Esophagus (tissue), 2 donors: Measurements from ENCODE around the gene SLC4A3. TPM values are rescaled to one million over a fixed set of nuclear protein-coding genes. Genes with fewer than 3 reads are reported as not detected.

Source experiments
- H3K27ac ChIP-seq, 2 donors: one replicate each; pipeline ENCODE4 v1.5.1; 2013; ENCODE audit warnings: low read depth in 2 of 2, mild to moderate bottlenecking in 2 of 2, inconsistent platforms in 1 of 2, low read length in 1 of 2, moderate library complexity in 1 of 2
- H3K27me3 ChIP-seq, 2 donors: one replicate each; pipeline ENCODE4 v1.6.1; 2013; ENCODE audit warnings: low read length in 2 of 2, control low read depth in 1 of 2, mild to moderate bottlenecking in 1 of 2; ENCODE audit not compliant: insufficient read depth in 2 of 2, control insufficient read depth in 1 of 2
- H3K36me3 ChIP-seq, 2 donors: one replicate each; pipeline ENCODE4 v1.6.1; 2013; ENCODE audit warnings: low read length in 1 of 2; ENCODE audit not compliant: control insufficient read depth in 2 of 2, insufficient read depth in 2 of 2
- H3K4me1 ChIP-seq, 2 donors: one replicate each; pipeline ENCODE4 v1.6.1; 2013; ENCODE audit warnings: low read length in 1 of 2; ENCODE audit not compliant: control insufficient read depth in 2 of 2, insufficient read depth in 2 of 2
- H3K4me3 ChIP-seq, 2 donors: one replicate each; pipeline ENCODE4 v1.5.1; 2013; ENCODE audit warnings: low read length in 2 of 2, mild to moderate bottlenecking in 2 of 2, low read depth in 1 of 2, moderate library complexity in 1 of 2
- H3K9me3 ChIP-seq, 2 donors: one replicate each; pipeline ENCODE4 v1.6.1; 2013; ENCODE audit warnings: mild to moderate bottlenecking in 2 of 2, low read depth in 1 of 2, low read length in 1 of 2, moderate library complexity in 1 of 2; ENCODE audit not compliant: control insufficient read depth in 2 of 2, insufficient read depth in 1 of 2
- WGBS, 2 donors: extraction: QIAGEN DNeasy Blood & Tissue Kit; methylation state at CpG; one replicate each; pipeline ENCODE4 v1.1.7; 2013; 5-methylcytosine and 5-hydroxymethylcytosine counted together
- polyA plus RNA-seq, 2 donors: library from polyadenylated mRNA; stranded (reverse); fragments of 200-250 nt; gene quantifications; one replicate each; pipeline ENCODE4 v1.2.3, GENCODE V29; 2013
- donor health status: healthy with polysubstance abuse.
- donor health status: Bipolar disorder and iron deficiency.

Gene SLC4A3
- polyA plus RNA-seq, 2 donors = 2.0 to 2.5 TPM

DNA sequence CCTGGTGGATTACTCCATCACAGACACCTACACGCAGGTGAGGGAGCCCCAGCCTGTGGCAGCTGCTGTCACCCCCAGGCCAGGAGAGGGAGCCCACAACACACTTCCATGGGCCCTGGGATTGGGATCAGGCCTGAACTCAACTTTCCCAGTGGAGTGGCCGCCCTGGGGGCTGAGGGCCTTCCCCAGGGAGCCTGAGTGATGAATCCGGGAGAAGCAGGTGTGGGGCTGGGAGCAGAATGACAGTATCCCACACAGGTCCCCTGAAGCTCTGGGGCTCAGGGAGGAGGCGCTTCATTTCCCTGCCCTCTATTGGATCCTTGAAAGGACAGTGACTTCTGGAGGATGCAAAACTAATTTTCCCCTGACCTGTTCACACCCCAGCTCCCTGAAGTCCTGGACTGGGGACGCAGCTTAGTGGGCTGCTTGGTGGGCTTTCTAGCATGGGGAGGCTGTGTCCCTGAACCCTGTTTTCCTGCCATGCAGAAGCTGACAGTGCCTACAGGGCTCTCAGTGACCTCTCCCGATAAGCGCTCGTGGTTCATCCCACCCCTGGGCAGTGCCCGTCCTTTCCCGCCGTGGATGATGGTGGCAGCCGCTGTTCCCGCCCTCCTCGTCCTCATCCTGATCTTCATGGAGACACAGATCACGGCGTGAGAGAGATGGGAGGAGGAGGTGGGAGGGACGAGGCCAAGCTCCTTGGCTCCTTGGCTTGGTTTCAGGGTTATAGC is 11.0 kb downstream of the SLC4A3 start:
- Histone ChIP-seq H3K9me3 (peaks cover 0 to 2% of the 10 kb centered on the region in 2 donors), H3K27ac (no peak overlapping the region), H3K4me1 (no peaks in the 10 kb centered on the region), H3K4me3 (no peak overlapping the region), H3K27me3 (no peaks in the 10 kb centered on the region), H3K36me3 (no peaks in the 10 kb centered on the region)
- WGBS, 2 donors = 83 to 90% methylated on average over 17 of the region's 17 CpGs

DNA sequence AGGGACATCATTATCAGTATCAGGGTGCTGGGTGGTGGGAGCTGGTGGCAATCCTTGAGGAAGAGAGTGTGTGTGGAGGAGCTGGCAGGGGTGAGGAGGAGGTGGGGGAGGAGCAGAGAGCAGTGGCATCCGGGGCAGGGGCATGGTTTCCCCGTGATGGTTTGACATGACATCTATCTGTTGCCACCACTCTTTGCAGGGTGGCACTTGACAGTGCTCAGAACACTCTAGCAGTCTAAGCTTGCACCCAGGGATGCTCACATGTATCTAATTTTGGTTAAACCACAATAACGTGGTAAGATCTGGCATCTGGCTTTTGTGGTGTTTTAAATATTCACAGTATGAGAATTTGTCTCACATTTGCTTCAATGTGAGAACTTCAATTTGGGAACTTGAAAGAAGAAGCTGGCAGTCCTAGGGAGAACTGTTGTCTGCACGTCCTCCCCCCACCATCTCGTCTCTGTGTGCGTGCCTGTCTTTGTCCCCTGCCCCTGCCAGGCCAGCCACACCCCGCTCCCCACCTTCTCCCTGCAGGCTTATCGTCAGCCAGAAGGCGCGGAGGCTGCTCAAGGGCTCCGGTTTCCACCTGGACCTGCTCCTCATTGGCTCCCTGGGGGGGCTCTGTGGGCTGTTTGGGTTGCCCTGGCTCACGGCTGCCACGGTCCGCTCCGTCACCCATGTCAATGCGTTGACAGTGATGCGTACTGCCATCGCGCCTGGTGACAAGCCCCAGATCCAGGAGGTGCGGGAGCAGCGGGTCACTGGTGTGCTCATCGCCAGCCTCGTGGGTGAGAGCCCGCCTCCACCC is 11.7 kb downstream of the SLC4A3 start:
- Histone ChIP-seq H3K4me3 (no peak overlapping the region), H3K27ac (no peak overlapping the region), H3K4me1 (no peaks in the 10 kb centered on the region), H3K36me3 (no peaks in the 10 kb centered on the region), H3K27me3 (no peaks in the 10 kb centered on the region), H3K9me3 (peaks cover 0 to 2% of the 10 kb centered on the region in 2 donors)
- WGBS, 2 donors = 73 to 77% methylated on average over 23 to 24 of the region's 24 CpGs

DNA sequence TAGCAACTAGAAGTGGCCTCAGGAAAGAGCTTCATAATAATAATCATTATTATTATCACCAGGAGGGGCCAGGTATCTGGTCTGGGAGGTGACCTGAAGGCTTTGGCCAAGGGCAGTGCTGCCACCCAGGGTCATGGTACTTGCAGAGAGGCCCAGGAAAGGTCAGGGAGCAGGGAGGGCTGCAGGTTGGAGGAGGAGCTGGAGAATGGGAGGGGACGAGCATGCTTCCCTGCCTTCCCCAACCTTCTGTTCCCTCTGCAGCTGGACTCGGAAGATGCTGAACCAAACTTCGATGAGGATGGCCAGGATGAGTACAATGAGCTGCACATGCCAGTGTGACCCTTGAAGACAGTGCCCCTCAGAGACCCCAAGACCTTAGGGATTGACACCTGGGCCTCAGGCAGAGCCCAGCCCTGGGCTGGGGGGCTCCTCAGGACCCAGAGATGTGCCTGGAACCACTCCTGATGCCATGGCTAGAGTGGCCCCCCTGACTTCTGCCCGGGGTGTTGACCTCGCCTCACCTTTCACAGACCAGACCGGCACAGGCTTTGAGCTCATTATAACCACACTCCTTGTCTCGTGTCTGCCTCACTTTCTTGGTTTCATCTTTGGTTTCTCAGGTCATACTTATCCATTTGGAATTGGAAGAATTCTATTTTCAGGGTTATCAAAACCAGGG is 14.1 kb downstream of the SLC4A3 start:
- Histone ChIP-seq H3K27ac (no peak overlapping the region), H3K4me1 (peaks cover 2 to 5% of the 10 kb centered on the region in 2 donors), H3K9me3 (peaks cover 0 to 2% of the 10 kb centered on the region in 2 donors), H3K36me3 (no peaks in the 10 kb centered on the region), H3K27me3 (no peaks in the 10 kb centered on the region), H3K4me3 (no peak overlapping the region)
- WGBS, 2 donors = 81 to 82% methylated on average over 7 of the region's 7 CpGs

DNA sequence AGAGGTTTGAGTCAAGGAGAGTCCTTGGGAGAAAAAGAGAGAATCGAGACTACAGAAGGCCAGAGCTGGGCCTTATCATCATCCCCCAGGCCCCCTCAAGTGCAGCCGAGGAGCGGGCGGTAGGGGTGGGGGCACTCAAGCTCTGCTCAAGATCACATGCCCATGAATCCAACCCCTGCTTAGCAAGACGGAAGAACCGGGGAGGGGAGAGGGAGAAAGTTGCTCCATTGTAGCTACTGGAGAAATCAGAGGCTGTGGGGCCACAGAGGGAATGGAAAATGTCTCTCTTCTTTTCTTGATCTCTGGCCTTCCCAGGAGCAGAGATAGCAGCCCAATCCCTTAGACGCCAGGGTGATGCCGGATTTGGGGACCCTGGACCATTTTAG is 14.6 kb downstream of the SLC4A3 start:
- 75 to 81% methylated on average over 8 of the region's 8 CpGs for WGBS, 2 donors
- no peaks in the 10 kb centered on the region for H3K27me3 ChIP-seq
- H3K27ac ChIP-seq = no peak overlapping the region
- H3K4me3 ChIP-seq = no peak overlapping the region
- H3K36me3 ChIP-seq = no peaks in the 10 kb centered on the region
- peaks cover 2 to 5% of the 10 kb centered on the region in 2 donors for H3K4me1 ChIP-seq
- no peaks in the 10 kb centered on the region for H3K9me3 ChIP-seq

DNA sequence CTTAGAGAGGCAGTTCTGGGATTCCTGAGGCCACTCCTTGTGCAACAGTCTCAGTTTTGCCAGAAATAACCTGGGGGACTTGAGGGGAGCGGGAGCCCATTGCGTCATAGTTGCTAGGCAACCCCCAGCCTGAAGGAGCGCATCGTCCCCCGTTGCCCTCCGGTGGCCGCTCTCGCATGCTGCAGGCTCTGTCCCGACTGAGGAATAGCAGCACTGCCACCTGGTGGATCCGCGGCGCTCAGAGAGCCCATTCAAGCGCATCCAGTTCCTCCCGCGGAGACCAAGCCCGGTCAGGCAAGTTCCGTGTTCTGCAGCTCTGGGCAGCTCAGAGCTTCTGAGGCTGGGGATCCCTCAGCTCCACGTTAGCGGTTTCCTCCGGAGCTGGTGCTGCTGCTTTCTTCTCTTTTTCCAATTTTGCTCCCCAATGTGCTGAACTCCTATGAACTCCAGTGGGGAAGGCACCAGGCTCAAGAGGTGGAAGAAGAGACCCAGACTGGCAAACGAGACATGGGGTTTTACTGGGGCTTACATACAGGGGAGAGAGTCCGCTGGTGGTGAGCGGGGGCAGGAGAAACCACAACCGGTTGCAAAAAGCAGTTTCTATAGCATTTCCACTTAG is 15.1 kb downstream of the SLC4A3 start:
- Histone ChIP-seq H3K27me3 (no peaks in the 10 kb centered on the region), H3K4me1 (peaks cover 2 to 5% of the 10 kb centered on the region in 2 donors), H3K27ac (no peak overlapping the region), H3K4me3 (no peak overlapping the region), H3K36me3 (no peaks in the 10 kb centered on the region), H3K9me3 (no peaks in the 10 kb centered on the region)
- 11% methylated on average over 24 of the region's 24 CpGs for WGBS, 2 donors

DNA sequence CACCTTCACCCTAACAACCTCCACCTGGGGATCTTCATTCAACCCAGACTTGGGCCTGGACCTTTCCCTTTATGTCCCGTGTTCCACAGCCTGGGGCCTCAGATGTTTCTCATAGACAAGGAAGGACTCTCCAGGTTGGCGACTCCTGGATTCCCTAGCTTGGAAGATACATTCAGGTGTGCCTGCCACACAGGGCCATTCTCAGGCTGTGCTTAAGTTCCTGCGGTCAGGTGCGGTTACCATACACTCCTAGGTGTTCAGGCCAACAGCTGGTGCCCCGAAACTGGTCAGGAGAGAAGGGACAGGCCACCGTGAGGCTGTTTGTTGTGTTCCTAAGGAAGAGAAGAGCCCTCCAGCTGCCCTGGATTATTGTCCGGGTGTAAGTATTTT is 15.6 kb downstream of the SLC4A3 start:
- no peak overlapping the region for H3K27ac ChIP-seq
- 85 to 89% methylated on average over 7 of the region's 7 CpGs for WGBS, 2 donors

DNA sequence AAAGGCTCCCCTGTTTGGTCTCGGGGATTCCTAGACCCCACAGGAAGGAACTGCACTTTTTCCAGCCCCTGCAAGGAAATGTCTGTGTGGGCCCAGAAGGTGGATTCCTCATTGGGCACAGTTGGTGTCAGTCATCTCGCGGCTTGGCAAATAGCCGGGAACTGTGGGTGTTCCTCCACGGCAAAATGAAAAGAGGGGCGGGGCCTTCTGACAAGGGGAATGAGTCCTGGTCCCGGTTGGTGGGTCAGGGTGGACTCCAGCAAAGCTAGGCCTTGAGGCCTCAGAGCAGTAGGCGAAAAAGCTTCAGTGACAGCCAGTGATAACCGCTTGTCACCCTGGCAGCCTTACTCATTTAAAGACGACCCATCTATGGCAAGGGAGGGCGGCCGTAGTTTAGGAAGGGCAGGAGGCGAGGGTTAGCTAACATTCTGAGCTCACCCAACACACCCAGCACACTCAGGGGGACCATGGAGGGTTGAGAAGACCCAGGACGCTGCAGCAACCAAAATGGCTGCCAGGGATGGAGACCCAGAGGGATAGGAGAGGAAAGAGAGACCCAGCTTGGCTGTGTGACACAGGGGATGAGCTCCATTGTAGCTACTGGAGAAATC is 16.5 kb downstream of the SLC4A3 start:
- no peak overlapping the region for H3K4me3 ChIP-seq
- H3K4me1 ChIP-seq = peaks cover 2 to 5% of the 10 kb centered on the region in 2 donors
- H3K27me3 ChIP-seq = no peaks in the 10 kb centered on the region
- no peaks in the 10 kb centered on the region for H3K36me3 ChIP-seq
- H3K27ac ChIP-seq = no peak overlapping the region
- H3K9me3 ChIP-seq = no peaks in the 10 kb centered on the region
- 85 to 88% methylated on average over 14 of the region's 14 CpGs for WGBS, 2 donors

More for the DNA sequence above, 15.6 kb downstream of the SLC4A3 start:
- Histone ChIP-seq H3K36me3 (no peaks in the 10 kb centered on the region), H3K27me3 (no peaks in the 10 kb centered on the region), H3K9me3 (no peaks in the 10 kb centered on the region), H3K4me1 (peaks cover 2 to 5% of the 10 kb centered on the region in 2 donors), H3K4me3 (no peak overlapping the region)

DNA sequence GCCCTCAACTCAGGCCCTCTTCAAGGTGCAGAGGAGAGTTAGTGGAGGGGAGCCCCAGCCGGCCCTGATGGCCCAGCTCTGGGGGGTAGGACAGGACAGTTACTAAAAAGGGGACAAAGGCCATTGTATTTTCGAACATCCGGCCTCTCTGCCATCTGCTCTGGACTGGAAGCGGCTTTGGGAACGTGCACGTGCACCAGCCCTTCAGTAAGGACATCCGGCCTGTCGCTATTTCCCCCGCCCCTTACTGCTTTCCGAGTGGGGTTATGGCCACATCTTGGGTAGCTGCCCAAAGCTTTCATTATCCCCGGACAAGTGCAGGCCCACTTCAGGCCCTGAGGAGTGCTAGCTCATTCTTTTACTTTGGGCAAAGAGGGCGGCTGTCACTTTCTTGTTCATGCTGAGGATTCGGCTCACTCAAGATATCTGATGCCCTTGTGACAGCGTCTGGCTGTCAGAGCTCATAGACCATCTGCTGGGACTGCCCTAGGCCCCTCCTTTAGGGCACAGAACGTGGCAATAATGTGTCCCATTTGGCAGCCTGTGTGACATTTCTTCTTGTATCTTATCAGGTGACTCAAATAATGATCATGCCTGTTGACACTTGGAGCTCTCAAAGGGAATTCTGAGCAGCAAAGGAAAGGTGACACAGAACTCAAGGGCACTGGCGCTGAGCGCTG is 17.5 kb downstream of the SLC4A3 start:
- WGBS, 2 donors = 61 to 63% methylated on average over 17 of the region's 17 CpGs
- Histone ChIP-seq H3K27me3 (no peaks in the 10 kb centered on the region), H3K4me3 (no peak overlapping the region), H3K4me1 (peaks cover 2 to 5% of the 10 kb centered on the region in 2 donors), H3K27ac (no peak overlapping the region), H3K36me3 (no peaks in the 10 kb centered on the region), H3K9me3 (no peaks in the 10 kb centered on the region)
